ENCODE results near the gene PDLIM5. TPM values are rescaled to one million over a fixed set of nuclear protein-coding genes. Genes with fewer than 3 reads are reported as not detected.

Gene PDLIM5
- total RNA-seq, 2 experiments from 2014 or later: 6.3 to 12.6 TPM

DNA sequence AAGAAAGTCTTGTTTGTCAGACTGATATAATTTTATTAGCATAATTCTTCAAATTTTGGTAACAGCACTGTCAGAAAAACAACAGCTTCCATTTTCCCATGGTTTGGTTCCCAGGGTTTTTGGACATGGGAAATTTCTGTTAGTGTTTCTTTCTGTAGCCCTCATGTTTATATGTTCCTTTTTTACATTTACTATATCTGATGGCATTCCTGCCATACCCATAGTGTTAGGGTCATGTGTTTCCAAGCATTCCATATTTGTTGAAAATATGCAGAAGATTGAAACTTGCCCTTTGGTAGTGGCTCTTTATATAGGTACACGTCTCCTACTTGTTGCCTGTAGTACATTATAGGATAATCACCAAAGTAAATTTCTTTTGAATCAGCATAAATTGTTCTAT is 65.8 kb downstream of the PDLIM5 start:
- Histone ChIP-seq H3K4me3 (ENCODE audit: low read depth, low read length, poor library complexity, severe bottlenecking) (no peak overlapping the region), H4K20me1 (ENCODE audit: insufficient read depth, low read length) (no peaks in the 10 kb centered on the region; the same call in 1 of the 2 replicates), H3K36me3 (ENCODE audit: insufficient read depth, low read length) (no peaks in the 10 kb centered on the region), H3K4me2 (ENCODE audit: low read length) (no peak overlapping the region), H3K9me2 (ENCODE audit: insufficient read depth, low read length) (no peaks in the 10 kb centered on the region), H3K4me1 (ENCODE audit: insufficient read depth, low read length, poor library complexity, severe bottlenecking) (no peaks in the 10 kb centered on the region), H2AFZ (ENCODE audit: low read length) (no peak overlapping the region), H3K9me3 (ENCODE audit: low read length) (no peaks in the 10 kb centered on the region), H3K79me2 (ENCODE audit: insufficient read depth, low read depth, low read length) (no peaks in the 10 kb centered on the region), H3K27ac (ENCODE audit: low read depth, low read length, poor library complexity, severe bottlenecking) (no peak overlapping the region)
- TF ChIP-seq, protein P1, sequence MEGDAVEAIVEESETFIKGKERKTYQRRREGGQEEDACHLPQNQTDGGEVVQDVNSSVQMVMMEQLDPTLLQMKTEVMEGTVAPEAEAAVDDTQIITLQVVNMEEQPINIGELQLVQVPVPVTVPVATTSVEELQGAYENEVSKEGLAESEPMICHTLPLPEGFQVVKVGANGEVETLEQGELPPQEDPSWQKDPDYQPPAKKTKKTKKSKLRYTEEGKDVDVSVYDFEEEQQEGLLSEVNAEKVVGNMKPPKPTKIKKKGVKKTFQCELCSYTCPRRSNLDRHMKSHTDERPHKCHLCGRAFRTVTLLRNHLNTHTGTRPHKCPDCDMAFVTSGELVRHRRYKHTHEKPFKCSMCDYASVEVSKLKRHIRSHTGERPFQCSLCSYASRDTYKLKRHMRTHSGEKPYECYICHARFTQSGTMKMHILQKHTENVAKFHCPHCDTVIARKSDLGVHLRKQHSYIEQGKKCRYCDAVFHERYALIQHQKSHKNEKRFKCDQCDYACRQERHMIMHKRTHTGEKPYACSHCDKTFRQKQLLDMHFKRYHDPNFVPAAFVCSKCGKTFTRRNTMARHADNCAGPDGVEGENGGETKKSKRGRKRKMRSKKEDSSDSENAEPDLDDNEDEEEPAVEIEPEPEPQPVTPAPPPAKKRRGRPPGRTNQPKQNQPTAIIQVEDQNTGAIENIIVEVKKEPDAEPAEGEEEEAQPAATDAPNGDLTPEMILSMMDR (conservative IDR thresholded peaks at IDR 0.05; ENCODE audit: low read length): no peak
- TF ChIP-seq EZH2phosphoT487 (IDR thresholded peaks at IDR 0.05; ENCODE audit: borderline replicate concordance, low read depth, low read length): no peak
- ChIA-PET POLR2A (no interaction called here), CTCF (ENCODE audit: unreplicated experiment) (no interaction called here)
- BruUV-seq (replicated peaks): no TSS peak
- no peak for DNase-seq (ENCODE audit: low spot score)
- intact Hi-C loops (cut with micrococcal nuclease; ENCODE audit: unreplicated experiment): no loop called here

DNA sequence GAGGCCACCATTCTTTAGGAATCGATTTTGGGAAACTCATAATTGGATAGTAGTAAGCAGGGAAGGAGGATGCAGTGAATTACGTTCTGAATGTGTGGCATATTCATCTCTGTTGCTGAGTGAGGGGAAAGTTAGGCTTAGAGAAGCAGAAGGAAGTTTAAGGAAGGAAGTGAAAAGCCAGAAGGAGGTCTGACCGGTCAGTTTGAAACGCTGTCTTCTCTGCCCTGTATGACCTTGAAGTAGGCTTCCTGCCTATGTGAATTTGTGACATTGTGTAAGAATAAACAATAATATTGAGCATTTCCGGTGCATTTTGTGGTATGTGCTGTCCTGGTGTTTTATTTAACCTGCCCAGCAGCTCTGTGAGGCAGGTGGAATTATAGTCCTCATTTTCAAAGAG is 67.3 kb downstream of the PDLIM5 start:
- no peak overlapping the region for H3K4me2 ChIP-seq (ENCODE audit: low read length)
- H3K79me2 ChIP-seq (ENCODE audit: insufficient read depth, low read depth, low read length): no peaks in the 10 kb centered on the region

More for the DNA sequence above, 67.3 kb downstream of the PDLIM5 start:
- H3K36me3 ChIP-seq (ENCODE audit: insufficient read depth, low read length): no peaks in the 10 kb centered on the region
- CTCF ChIA-PET (ENCODE audit: unreplicated experiment): no interaction called here
- H2AFZ ChIP-seq (ENCODE audit: low read length): no peak overlapping the region
- H3K4me3 ChIP-seq (ENCODE audit: low read depth, low read length, poor library complexity, severe bottlenecking): no peak overlapping the region
- POLR2A ChIA-PET: interaction anchor here (1.1 kb wide), 1 partner anchor 304 kb away, joined by 3 read pairs; no protein-coding TSS in a partner anchor
- H3K27ac ChIP-seq (ENCODE audit: low read depth, low read length, poor library complexity, severe bottlenecking): no peak overlapping the region
- BruUV-seq (replicated peaks): no TSS peak
- intact Hi-C loops (cut with micrococcal nuclease; ENCODE audit: unreplicated experiment): no loop called here
- no peak for DNase-seq (ENCODE audit: low spot score)
- TF ChIP-seq, protein P1 (conservative IDR thresholded peaks at IDR 0.05; ENCODE audit: low read length): no peak
- TF ChIP-seq EZH2phosphoT487 (IDR thresholded peaks at IDR 0.05; ENCODE audit: borderline replicate concordance, low read depth, low read length): no peak
- no peaks in the 10 kb centered on the region for H3K9me2 ChIP-seq (ENCODE audit: insufficient read depth, low read length)
- H4K20me1 ChIP-seq (ENCODE audit: insufficient read depth, low read length): no peaks in the 10 kb centered on the region; the same call in 1 of the 2 replicates
- no peaks in the 10 kb centered on the region for H3K9me3 ChIP-seq (ENCODE audit: low read length)
- H3K4me1 ChIP-seq (ENCODE audit: insufficient read depth, low read length, poor library complexity, severe bottlenecking): no peaks in the 10 kb centered on the region
